ENCODE results near the gene MUSTN1.

DNA sequence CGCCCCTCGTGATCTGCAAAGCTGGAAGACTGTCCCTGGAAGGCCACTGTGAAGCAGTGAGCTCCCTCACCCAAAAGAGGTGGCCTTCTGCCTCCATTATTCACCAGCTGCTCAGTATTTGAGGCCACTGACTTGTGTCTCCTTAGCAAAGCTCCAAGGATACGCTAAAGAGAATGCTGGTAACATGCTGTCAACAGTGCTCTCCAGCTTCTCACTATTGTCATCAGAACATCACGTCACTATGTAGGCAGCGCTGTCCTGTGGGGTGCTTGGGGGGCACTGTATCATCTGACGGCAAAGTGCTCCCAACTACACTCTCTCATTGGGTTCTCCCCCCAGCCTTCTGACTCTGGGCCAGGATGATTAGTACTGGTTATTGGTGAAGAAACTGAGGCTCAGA is 18.6 kb downstream of the MUSTN1 start:
- TF ChIP-seq, protein P1, sequence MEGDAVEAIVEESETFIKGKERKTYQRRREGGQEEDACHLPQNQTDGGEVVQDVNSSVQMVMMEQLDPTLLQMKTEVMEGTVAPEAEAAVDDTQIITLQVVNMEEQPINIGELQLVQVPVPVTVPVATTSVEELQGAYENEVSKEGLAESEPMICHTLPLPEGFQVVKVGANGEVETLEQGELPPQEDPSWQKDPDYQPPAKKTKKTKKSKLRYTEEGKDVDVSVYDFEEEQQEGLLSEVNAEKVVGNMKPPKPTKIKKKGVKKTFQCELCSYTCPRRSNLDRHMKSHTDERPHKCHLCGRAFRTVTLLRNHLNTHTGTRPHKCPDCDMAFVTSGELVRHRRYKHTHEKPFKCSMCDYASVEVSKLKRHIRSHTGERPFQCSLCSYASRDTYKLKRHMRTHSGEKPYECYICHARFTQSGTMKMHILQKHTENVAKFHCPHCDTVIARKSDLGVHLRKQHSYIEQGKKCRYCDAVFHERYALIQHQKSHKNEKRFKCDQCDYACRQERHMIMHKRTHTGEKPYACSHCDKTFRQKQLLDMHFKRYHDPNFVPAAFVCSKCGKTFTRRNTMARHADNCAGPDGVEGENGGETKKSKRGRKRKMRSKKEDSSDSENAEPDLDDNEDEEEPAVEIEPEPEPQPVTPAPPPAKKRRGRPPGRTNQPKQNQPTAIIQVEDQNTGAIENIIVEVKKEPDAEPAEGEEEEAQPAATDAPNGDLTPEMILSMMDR (IDR thresholded peaks at IDR 0.05; ENCODE audit: poor library complexity), result no peak
- TF ChIP-seq EZH2 (IDR thresholded peaks at IDR 0.05; ENCODE audit: borderline replicate concordance) (no peak), EZH2phosphoT487 (IDR thresholded peaks at IDR 0.05; ENCODE audit: low read depth, severe bottlenecking, unreplicated experiment) (no peak)

All from hepatocyte (in vitro differentiated cells).